Left renal pelvis (tissue), 4 donors: Measurements from ENCODE around the gene DDIT4. TPM values are rescaled to one million over a fixed set of nuclear protein-coding genes. Genes with fewer than 3 reads are reported as not detected.
"Not testable (repeated sequence)": the region's sequence is repeated elsewhere in the genome, so short reads cannot be mapped to it uniquely, and the experiment has no call there.

ENCODE experiments used
- DNase-seq, 4 donors: peaks; one replicate each; pipeline ENCODE4 v3.0.0-alpha.2; 2013; ENCODE audit warnings: low read depth in 4 of 4, low spot score in 3 of 4
- polyA plus RNA-seq, 4 donors: library from polyadenylated mRNA; unstranded; fragments of 120-200 nt; gene quantifications; one replicate each; pipeline ENCODE4 v1.2.1, GENCODE V29; 2013; ENCODE audit not compliant: insufficient read length in 4 of 4

DDIT4 gene
- polyA plus RNA-seq, 4 donors, result 35.6 to 68.8 (median 54.1) TPM

GRCh38 chr10:72285972-72286521, 12.3 kb downstream of the DDIT4 start:
- DNase-seq, result no peak

DNA sequence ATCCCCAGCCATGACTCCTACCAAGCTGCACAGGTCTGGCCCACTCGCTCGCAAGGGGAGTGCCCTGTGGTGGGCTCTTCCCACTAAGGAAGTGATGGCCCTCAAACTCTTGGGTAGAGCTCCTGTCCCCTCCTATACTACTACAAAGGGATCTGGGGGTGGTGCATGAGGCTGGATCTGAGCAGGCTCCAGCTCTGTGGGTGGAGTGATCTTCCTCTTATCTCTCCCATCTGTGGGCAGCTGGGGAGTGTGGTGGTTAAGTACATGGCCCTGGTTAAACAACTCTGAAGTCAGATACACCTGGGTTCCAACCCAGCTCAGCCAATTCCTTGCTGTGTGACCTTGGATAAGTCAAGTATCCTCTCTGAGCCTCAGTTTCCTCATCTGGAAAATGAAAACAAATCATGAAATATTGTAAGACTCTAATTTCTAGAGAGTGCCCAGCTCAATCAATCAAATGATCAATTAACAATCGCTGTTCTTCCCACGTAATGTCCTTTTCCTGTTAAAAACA, 17.4 kb downstream of the DDIT4 start:
- no peak for DNase-seq

DNA sequence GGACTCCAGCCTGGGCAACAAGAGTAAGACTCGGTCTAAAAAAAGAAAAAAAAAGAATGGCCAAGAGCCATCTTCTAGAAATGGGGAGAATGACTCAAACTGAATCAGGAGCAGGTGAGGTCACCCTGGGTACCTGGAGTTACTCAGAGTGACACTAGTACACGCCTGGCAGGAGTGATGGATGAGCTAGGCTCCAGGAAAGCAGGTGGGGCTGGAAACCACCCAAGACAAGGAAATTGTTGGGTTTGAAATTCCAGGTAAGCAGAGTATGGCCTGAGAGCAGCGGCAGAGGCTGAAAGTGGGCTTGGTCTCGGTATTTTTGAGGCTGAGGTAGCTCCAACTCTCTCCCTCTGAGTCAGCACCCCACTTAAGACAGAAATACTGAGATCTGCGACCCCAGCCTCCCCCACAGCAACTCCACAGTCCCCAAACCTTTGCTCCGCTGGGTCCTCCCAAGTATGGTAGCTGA, 18.5 kb downstream of the DDIT4 start:
- DNase-seq, result no peak

- no peak for DNase-seq
Observed at GRCh38 chr10:72295330-72295910, 21.7 kb downstream of the DDIT4 start.

DNA sequence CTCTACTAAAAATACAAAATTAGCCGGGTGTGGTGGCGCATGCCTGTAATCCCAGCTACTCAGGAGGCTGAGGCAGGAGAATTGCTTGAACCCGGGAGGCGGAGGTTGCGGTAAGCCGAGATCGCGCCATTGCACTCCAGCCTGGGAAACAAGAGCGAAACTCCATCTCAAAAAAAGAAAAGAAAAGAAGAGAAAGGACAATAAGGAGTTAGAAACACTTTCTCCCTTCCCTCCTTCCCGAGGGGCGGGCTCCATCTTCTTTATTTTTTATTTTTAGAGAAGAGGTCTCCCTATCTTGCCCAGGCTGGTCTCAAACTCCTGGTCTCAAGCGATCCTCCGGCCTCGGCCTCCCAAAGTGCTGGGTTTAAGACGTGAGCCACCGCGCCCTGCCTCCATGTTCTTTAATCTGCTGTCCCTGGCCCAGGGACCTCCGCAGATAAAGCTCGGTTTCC, 23.1 kb downstream of the DDIT4 start:
- not testable (repeated sequence) for DNase-seq

- no peak for DNase-seq
Observed at GRCh38 chr10:72297281-72297804, 23.6 kb downstream of the DDIT4 start.

DNA sequence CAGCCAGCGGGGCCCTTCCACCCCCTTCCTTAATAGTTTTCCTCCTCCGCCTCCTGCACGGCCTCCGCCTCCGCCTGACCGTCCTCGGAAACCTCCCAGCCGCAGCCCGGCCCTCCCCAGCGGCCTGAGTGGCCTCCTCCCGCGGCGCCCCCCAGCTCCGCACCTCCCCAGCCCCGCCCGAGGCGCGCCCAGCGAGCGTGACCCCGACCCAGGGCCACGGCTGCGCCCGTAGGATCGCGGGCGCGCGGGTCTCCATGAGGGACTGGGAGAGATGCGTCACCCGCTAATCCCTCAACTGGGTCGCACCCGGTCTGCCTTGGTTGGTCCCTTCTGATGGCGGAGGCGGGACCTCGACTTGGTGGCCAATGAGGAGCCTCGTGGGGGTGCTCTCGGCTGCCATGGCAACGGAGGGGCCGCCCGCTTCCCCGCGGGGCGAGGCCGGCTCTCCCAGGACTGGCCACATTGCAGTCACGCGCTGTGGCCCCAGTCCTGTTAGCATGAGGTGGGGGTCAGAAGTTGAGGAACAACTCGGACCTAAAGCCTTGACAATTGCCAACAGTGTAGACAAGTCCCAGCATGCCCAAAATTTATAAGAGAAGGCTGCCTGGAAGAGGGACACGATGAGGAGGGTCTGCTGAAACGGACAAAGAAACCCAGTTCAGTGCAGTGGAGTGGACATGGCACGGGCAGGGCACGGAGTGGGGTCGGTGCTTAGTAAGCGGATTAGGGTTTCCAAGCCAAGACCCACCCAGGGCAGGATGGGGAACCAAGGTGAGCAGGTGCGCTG, 24.3 kb downstream of the DDIT4 start:
- DNase-seq, result peak; percentile 86 to 94 (median 92)

DNA sequence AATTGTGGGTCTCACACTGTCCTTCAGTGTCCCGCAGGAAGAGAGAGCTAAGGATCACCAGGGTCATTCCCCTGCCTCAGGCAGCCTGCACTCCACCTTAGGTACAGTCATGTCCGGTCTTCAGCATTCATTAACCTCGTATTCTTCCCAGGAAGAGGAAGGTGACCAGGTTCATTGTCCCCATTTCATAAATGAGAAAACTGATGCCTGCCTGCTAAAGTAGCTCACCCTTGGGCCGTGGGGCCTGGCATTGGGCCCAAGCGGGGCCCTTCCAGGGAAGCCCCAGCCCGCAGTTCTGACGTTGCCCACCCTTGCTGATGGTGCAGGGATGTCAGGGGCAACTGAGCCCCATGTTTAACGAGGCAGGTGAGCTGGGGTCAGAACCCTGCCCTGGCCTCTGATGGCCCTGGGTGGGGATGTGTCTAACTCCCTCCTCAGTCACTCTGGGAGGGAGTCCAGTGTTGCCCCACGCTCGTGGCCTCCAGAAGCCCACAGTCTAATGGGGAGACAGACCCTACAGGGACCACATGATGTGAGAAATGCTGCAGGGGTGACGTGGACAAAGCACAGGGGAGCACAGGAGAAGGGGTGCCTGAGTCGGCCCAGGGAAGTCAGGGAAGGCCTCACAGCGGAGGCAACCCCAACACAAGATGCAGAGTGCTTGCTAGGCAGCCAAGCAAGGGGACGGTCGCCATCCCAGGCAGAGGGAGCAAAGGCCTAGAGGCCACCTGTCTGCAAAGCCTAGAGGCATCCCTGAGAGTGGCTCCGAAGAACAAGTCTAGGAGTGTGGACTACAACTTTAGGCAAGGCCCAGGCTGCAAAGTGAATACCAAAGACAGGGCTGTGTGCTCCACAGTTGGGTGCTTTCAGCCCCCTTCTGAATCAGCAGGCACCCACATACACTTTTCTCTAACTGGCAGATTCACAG, 25.1 kb downstream of the DDIT4 start:
- no peak for DNase-seq

- DNase-seq, result no peak
Observed at GRCh38 chr10:72303424-72304128, 29.9 kb downstream of the DDIT4 start.

GRCh38 chr10:72306215-72306760, 32.6 kb downstream of the DDIT4 start:
- no peak for DNase-seq

DNA sequence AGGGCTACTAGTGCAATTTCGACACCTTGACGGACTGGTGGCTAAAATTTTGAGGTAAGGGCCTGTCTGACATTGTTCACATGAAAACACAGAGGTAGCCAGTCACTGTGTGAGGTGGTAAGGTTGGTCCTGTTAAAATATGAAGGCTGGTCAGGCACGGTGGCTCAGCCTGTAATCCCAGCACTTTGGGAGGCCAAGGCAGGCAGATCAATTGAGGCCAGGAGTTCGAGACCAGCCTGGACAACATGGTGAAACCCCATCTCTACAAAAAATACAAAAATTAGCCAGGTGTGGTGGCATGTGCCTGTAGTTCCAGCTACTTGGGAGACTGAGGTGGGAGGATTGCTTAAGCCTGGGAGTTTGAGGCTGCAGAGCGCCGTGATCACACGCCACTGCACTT, 34.0 kb downstream of the DDIT4 start:
- not testable (repeated sequence) for DNase-seq

GRCh38 chr10:72308320-72308987, 34.7 kb downstream of the DDIT4 start:
- DNase-seq, result no peak

GRCh38 chr10:72309290-72310240, 35.8 kb downstream of the DDIT4 start:
- DNase-seq, result no peak

DNA sequence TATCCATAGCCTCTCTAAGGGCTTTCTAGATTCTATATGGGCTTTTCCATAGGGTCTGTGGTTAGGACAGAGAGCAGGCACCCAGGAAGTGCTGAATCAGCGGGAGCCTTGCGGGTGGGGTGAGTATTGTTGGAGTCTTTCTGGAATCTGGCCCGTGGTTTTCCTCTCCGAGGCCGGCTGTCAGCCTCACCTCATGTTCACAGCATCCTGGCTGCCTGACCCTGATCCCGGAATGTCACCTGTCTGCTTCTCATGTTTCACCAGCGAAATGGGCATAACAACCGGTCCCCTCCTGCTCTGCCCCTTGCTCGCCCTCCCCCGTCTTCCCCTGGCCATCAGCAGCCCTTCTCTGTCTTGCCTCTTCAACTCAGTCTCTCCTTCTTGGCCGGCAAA, 36.5 kb downstream of the DDIT4 start:
- DNase-seq, result no peak

GRCh38 chr10:72310636-72311035, 36.9 kb downstream of the DDIT4 start:
- no peak for DNase-seq

DNA sequence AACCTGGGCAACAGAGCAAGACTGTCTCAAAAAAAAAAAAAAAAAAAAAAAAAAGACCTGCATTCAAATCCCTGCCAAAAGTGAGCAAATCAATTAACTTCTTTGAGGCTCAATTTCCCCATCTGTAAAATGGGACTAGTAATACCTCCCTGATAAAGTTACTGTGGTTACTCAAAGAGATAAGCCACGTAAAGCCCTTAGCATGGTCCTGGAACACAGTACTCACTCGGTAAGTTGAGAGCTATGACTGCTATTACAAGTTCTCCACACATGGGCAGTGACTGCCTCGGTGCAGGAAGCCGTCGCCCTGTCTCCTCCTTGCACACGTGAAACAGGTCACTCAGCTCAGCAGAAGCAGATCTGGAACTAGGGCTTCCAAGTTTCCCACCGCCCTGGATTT, 37.9 kb downstream of the DDIT4 start:
- DNase-seq, result no peak

DNA sequence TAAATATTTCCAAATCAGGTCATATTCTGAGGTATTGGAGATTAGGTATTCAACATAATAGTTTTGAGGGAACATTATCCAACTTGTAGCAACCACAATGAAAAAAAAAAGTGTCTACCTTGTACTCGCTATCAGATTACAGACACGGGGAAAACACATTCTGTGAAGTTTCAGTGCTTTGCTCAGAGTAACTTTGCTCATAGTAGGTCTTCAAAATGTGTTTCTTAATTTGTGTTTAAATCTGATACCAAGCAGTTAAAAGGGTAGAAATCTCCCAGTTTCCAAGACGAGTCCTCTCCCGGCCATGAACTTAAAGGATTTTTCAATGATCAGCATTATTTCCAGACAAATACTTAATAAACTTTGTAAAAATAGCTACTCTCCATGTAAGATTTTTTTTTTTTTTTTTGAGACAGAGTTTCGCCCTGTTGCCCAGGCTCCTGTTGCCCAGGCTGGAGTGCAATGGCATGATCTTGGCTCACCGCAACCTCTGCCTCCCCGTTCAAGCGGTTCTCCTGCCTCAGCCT, 39.2 kb downstream of the DDIT4 start:
- no peak for DNase-seq
